NCI-H1694 treated with DMSO at 0.1 percent for 48 hours (cell line): Measurements from ENCODE around the gene DSTN.

Source experiments
- DNase-seq: peaks from one replicate; lab custom pipeline; 2025; lab: John Stamatoyannopoulos, UW

Gene DSTN

DNA sequence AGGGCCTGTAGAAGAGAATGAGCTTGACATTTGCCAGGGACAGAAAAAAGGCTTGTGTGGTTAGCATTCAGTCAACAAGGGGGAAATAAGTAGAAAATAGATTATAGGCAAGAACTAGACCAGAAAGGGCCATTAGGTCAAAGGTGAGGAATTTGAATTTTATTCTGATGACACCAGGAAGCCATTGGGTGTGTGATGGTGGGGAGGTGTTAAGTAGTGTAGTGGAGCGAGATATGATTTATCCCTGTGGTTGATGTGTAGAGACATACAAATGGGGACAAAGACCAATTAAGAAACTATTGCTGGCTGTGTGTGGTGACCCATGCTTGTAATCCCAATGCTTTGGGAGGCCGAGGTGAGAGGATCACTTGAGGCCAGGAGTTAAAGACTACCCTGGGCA lies 11.0 kb downstream of the DSTN start:
- DNase-seq: no peak

DNA sequence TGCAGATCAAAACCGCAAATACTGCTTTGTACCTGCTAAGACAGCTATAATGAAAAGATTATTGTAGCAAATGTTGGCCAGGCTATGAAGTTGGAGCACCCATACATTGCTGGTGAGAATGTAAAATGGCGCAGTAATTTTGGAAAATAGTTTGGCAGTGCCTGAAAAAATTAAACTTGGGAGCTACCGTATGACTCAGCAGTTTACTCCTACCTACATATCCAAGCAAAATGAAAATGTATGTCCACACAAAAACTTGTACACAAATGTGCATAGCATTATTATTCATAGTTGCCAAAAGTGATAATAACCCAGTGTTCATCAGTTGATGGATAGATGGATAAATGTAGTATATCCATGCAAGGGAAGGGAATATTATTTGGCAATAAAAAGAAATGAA lies 13.3 kb downstream of the DSTN start:
- no peak for DNase-seq

DNA sequence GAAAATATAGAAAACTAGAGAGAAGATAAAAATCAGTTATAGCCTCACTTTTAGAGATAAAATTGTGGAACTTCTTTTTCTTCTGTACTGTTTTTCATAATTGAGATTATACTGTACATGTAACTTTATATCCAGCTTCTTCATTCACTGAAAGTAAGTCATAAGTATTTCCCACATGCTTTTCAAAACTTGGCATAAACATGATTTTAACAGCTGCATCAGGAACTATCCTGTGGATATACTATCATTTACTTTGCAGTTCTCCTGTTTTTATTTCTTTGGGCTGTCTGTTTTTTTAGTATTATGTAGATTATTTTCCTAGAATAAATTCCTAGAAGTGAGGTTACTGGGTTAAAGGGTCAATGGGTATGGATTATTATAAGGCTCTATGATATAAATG lies 14.8 kb downstream of the DSTN start:
- DNase-seq: no peak

DNA sequence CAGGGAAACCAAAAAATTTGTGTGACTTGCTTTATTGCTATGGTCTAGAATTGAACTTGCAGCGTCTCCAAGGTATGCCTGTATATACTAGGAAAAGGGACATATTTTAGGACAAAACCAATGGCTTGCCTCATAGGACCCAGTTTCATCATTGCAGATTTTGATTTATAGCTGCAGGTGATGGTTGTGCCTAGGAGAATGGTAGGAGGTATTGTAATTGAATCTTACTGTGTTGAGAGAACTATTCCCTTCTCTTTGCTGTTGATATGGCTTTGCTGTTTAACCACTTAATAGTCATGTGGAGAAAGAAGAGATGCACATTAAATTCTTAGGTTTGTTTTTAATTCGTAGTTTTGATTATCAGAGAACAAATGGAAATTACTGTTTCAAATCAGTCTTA lies 16.4 kb downstream of the DSTN start:
- DNase-seq: no peak

DNA sequence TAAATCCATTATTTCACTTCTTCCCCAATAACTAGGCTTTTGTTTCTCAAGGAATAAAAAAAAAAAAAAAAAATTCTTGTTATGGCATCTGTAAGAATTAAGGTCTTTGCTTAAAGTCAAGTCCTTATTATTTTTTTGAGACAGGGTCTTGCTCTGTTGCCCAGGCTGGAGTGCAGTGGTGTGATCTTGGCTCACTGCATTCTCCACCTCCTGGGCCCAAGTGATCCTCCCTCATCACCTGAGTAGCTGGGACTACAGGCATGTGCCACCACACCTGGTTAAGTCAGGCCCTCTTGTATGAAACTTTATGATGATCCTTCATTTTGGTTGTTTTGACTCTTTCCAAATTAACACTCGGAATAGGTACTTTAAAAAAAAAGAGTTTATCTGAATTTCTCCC lies 17.3 kb downstream of the DSTN start:
- DNase-seq: no peak

DNA sequence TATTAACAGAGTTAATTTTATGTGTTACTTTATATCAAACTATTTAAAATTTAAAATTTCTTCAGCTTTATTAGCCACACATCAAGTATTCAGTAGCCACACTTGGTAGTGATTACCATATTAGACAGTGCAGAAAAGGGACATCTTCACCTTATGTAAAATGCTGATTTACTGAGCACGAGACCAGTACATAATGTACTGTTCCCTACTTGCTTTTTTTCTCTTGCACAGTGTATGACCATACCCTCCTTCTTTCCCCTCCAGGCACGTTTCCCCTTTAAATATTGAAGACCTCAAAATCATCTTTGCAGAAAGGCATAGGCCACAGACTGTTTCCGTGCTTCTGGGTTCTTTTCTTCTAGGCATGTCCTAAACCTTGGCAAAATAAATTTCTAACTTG lies 17.9 kb downstream of the DSTN start:
- DNase-seq: no peak

DNA sequence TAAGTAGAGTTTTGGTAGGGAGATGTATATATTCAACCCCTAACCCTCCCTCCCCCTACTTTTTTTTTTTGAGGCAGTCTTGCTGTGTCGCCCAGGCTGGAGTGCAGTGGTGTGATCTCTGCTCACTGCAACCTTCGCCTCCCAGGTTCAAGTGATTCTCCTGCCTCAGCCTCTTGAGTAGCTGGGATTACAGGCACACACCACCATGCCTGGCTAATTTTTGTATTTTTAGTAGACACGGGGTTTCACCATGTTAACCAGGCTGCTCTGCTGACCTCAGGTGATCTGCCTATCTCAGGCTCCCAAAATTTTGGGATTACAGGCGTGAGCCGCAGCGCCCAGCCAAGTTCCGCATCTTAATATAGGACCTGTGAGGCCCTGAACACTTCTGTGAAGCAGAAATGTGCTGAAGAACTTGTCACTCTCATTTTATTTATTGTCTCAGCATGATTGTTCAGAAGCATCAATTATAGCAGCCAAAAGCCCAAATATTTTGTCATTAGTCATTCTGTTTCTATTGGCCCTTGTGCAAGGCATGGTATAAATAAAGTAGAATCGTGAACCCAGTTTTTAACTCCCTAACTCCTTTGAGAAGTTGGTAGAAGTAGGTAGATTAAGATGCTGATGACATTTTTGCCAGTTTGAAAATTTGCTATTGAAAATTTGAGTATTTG lies 19.4 kb downstream of the DSTN start:
- no peak for DNase-seq

DNA sequence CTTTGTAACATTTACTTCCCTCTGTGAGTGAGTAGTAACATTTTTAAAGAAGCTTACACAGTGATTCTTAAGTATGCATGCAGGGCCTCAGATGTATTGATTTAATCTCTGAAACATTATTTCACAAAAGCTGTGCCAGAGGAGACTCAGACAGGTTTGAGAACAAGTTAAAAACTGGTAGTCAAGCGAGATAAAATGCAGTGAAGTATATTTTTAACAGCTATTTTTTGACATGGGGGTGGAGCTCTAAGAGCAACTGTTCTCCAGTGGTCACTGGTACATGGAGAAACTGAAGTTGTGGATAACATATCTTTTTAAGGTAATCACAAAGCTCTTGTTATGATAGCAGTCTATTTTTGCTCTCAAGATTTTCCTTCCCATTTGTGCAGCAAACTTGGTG lies 20.4 kb downstream of the DSTN start:
- DNase-seq: no peak

DNA sequence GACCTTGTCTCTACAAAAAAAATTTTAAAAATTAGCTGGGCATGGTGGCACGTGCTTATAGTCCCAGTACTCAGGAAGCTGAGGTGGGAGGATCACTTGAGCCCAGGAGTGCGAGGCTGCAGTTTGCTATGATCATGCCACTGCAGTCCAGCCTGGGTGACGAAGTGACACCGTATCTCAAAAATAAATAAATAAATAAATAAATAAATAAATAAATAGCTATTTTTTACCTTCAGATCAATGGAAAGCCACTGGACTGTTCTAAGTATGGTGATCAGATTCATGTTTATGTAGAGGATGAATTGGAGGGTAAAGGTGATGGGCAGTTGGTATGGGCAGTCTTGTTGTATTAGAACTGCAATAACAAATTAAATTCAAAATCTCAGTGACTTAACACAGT lies 24.0 kb downstream of the DSTN start:
- DNase-seq: no peak

DNA sequence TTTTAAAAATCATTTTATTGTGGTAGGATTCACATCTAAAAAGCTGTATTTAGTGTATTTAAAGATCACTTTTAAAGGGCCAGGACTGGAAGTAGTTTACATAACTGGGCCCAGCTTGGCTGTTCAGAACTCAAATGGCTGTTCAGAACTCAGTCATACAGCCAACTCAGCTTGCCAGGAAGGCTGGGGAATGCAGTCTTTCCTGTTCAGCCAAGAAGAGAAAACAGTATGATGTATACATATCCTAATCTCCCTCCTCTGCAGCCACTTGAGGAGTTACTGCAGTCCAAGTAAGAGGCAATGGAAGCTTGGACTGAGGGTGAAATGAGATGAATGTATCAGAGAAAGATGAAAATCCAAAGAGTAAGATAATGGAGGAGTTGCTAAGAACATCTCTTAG lies 24.6 kb downstream of the DSTN start:
- DNase-seq: no peak

DNA sequence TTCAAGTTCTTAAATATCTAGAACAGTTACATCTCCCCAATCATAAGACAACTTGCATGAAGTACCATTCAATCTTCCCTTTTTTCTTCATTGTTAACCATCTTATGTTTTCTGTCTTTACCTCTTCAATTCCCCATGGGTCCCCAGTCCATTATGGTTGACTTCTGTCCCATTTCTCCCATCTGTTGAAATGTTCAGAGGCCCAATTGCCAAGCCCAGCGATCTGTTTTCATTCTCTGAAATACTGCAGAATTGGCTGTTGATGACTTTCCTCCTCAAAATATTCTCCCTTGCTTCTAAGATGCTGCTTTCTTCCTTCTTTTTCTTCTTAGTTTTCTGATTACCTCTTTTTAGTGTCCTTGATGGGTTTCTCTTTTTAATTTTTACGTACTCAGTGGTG lies 26.0 kb downstream of the DSTN start:
- no peak for DNase-seq

DNA sequence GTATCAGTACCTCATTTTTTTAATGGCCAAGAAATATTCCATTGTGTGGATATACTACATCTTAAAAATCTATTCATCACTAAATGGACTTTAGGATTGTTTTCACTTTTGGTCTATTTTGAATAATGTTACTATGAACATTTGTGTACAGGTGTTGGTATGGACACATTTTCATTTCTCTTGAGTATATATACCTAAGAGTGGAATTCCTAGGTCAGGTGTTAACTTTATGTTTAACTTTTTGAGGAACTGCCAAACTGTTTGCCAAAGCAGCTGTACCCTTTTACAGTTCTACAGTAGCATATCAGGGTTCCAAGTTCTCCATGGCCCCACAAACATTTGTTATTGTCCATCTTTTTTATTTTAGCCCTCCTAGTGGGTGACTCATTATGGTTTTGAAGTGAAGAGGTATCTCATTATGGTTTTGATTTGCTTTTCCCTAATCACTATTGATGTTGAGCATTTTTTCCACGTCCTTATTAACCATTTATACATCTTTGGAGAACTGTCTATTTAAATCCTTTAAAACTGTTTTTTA lies 28.2 kb downstream of the DSTN start:
- no peak for DNase-seq

DNA sequence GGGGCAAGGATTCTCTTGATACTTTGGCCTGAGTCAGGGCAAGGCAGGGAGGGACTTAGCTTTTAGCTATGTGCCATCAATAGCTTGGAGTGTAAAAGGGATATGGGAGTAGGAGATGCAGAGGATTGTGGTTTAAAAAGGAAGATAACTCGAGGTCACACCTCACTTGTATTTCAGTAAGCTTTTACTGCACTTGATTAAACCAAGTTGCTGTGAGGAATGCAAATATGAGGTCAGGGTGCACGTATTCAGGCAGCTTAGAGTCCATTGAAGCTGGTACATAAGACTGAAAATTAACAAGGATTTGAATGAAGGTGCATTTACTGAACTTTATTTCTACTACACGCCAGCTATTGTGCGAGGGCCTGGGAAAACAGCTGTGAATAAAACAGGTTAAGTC lies 32.1 kb downstream of the DSTN start:
- no peak for DNase-seq

DNA sequence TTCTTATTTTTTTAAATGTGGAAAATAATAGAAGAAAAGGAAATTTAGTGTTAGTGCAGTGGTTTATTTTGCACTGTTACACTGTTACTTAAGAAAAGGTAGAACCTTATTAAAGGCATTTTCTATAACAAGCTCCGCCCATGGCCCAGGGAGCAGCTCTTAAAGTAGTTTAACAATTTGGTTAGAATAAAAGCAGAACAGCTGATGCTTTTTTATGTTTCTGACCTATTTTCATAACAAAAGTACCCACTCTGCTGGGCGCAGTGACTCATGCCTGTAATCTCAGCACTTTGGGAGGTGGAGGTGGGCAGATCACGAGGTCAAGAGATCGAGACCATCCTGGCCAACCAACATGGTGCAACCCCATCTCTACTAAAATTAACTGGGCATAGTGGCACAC lies 32.6 kb downstream of the DSTN start:
- no peak for DNase-seq

DNA sequence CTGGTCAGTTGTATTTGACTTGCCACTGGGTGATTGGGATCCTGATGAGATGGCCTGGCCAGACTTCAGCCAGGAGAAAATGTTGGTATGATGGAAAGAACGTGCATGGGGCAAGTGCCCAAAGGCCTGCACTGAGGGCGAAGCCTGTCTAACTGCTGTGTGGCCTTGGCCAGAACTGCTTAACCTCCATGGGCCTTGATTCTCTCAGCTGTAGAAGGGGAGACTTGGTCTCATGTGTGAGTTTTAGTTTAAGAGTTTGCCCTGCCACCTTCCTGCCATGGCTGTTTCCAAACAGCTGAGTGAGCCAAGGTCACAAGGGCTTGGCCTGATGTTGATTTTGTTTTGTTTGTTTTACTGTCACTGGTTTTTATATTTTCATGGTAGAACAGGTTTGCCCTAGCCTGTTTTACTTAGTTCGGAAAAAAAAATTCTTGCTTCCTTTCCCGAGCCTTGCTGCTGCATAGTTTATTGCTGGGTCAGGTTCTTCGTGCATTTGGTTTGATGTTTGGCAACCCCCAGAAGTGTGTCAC lies 35.3 kb downstream of the DSTN start:
- DNase-seq: no peak

DNA sequence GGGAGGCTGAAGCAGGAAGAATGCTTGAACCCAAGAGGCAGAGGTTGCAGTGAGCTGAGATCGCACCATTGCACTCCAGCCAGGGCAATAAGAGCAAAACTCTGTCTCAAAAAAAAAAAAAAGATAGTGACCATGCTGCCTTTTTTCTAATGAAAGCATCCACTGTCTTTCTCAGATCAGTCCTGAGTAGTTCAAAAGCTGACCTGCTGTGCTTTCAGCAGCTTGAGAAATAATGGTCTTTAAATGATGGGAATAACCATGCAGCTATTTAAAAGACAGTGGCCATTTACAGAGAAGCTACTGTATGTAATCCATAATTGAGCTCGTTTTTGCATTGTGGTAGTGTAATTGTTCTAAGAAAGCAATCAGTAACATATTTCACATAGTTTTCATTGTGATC lies 36.1 kb downstream of the DSTN start:
- DNase-seq: no peak

DNA sequence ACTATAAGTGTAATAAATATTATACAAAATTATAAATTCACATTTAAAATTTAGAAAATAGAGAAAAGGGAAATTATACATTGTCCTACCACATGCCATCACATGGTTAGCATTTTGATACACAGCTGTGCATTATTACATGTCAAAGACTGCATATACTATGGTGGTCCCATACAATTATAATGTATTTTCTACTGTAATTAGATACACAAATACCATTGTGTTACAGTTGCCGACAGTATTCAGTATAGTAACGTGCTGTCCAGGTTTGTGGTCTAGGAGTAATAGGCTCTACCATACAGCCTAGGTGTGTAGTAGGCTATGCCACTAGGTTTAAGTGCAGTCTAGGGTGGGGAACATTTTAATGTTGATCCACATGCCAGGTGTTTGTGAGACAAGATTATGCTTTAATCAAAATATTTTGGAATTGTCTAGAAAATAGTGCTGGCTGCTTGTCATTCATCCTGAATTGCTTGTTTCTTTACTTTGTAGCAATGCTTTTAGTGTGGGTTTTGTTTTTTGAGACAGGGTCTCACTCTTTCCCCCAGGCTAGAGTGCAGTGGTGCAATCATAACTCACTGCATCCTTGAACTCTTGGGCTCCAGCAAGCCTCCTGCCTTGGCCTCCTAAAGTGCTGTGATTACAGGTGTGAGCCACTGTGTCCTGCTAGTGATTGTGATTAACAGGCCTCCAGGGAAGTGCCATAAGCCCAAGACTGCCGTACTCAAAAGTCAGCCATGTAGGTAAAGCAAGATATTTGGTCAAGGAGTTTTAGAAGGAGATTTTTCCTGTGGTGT lies 39.0 kb downstream of the DSTN start:
- DNase-seq: no peak

DNA sequence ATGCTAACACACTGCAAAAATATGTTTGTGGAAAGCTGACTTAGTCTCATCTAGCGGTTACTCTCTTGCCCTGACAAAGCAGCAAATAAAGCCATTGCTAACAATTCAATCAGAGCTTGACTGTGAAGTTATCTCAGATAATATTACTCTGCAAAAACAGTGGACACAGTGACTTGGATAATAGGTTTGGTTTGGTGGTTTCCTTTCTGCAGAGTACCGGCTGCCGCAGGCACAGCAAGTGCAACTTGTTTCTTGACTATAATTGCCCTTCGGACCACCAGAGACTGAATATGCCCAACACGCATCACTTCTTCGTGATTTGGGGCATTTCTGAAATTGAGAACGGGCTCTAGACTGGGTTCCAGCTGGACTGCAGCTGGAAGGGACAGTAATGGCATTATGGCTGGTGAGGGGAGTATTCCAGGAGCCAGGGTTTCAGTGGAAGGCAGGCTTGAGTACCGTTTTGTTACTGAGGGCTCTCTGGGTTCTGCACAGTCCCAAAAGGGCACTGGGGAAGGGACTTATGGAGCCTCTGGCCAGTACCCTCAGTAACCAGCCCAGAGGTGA lies 40.0 kb downstream of the DSTN start:
- no peak for DNase-seq

DNA sequence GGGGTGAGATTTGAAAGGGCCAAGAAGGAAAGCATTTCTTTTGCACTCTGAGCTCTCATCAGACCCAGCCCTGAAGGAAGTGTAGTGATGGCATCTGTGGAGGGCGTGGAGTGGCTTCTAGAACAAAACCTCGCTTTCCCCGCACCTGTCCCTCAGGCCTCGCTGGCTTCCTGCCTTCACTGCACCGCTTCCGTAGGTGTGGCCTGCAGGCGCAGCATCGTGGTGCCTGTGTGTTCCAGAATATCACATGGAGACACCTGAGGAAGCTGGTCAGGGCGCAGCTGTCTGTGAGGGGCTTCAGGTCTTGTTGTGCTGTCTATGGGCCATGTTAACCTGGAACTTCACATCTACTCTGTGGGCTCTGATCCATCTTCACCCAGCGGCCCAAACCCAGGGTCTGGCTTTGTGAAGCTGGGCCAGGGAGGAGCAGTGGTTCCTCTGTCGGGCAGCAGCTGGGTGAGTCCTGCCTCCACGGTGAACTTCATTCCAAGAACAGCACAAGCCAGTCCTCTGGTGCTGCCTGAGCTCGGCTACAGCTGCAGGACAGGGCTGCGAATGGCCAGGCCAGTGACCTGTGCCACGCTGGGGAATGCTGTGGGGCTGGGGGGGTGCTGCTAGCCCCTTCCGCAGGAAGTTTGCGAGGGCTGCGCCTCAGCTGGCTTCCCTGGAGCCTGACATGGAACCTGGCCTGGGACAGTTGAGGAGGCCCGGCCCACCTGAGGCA lies 40.9 kb downstream of the DSTN start:
- no peak for DNase-seq

DNA sequence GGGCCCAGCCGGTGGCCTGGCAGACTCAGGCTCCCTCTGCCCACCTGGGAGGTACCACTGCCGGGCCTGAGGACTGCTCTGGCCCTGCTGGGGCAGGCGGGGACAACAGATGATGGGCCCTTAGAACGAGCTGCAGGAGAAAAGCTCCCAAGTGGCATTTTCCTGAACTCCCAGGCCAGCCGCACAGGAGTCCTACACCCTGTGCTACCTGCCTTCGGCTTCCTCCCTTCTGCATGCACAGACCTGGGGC lies 41.3 kb downstream of the DSTN start:
- DNase-seq: no peak

DNA sequence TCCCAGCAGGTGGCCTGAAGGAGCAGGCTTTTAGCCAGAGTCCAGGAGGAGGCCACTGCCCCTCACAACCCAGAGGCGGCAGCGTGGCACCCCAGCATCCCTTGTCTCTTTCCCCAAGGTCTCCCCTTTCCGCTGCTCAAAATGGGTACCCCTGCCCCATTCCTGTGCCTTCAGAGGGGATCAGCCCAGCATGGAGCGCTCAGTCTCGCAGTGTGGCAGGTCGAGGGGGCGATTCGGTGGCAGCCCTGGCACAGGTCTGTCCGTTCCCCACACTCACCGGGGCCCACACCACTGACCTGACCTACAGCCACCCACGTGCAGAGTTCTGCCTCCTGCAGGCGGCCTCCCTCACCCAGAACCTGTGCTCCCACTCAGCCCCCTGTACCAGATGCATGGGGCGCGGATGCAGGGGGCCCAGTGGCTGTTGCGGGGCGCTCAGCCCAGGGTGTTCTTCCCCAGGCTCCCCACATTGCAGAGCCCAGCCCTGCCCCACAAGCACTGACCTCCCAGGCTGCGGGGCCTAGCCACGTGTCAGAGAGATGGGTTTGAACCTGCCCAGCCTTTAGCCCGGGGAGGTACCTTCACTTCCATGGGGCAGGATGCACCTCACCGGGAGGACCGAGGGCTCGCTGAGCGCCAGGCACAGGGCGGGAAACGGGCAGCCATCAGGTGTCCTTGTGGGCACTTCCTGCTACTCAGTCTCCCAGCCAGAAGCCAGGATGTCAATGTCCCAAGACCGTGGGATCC lies 41.8 kb downstream of the DSTN start:
- no peak for DNase-seq
